Esophagus squamous epithelium (tissue), 5 donors: ENCODE data around the gene SGMS1. TPM values are rescaled to one million over a fixed set of nuclear protein-coding genes. Genes with fewer than 3 reads are reported as not detected.

Experiments
- DNase-seq: peaks from one replicate; lab custom pipeline; 2025; lab: John Stamatoyannopoulos, UW
- H3K27ac ChIP-seq, 4 donors: fragments of 200-600 bp; sonication (generic); one replicate each; pipeline ENCODE4 v1.5.1; 2016 to 2019; ENCODE audit warnings: mild to moderate bottlenecking in 1 of 4
- H3K27me3 ChIP-seq, 4 donors: fragments of 200-600 bp; sonication (generic); 1 replicate in 3 of 4; 2 replicates in 1 of 4; pipeline versions ENCODE4 v1.5.1 to v1.6.0; 2017 to 2021; ENCODE audit warnings: antibody characterized with exemption in 1 of 4
- H3K36me3 ChIP-seq, 3 donors: fragments of 200-600 bp; sonication (generic); one replicate each; pipeline ENCODE4 v1.5.1; 2016 to 2019
- H3K4me1 ChIP-seq, 3 donors: fragments of 200-600 bp; sonication (generic); one replicate each; pipeline ENCODE4 v1.5.1; 2017 to 2019
- H3K4me3 ChIP-seq, 4 donors: fragments of 200-600 bp; sonication (generic); 1 replicate in 3 of 4; 2 replicates in 1 of 4; pipeline ENCODE4 v1.5.1; 2016 to 2019; ENCODE audit warnings: mild to moderate bottlenecking in 2 of 4, moderate library complexity in 1 of 4
- H3K9me3 ChIP-seq, 3 donors: fragments of 200-600 bp; sonication (generic); one replicate each; pipeline ENCODE4 v1.5.1; 2016 to 2019
- POLR2A ChIP-seq, 4 donors: fragments of 450-650 bp; IDR thresholded peaks; one replicate each; pipeline ENCODE4 v1.6.1; 2017; ENCODE audit warnings: antibody characterized with exemption in 4 of 4, mild to moderate bottlenecking in 4 of 4, moderate library complexity in 3 of 4
- WGBS, 2 donors: methylation state at CpG; one replicate each; pipeline ENCODE4 v1.1.5; 2018; 5-methylcytosine and 5-hydroxymethylcytosine counted together
- intact Hi-C: fragments of 100-400 bp; cut with DNase I; formaldehyde crosslinking; loops from one replicate; pipeline ENCODE4 v1.15.0; 2022
- total RNA-seq, 4 donors: library from RNA; depleted of rRNA; stranded (reverse); fragments of >200 nt; gene quantifications; one replicate each; pipeline ENCODE4 v1.1.0, GENCODE V29; 2016
- TF ChIP-seq, protein P1 (sequence below), 6 experiments: fragments of 450-650 bp in 4 of 6; fragments of 200-600 bp in 2 of 6; sonication (generic) in 2 of 6; IDR thresholded peaks; one replicate each; pipeline ENCODE4 v1.5.1; 2016 to 2019; ENCODE audit warnings: antibody characterized with exemption in 6 of 6, mild to moderate bottlenecking in 4 of 6, moderate library complexity in 4 of 6
- donor health status: DM: yes; HTN: yes; CAD: no.

The SGMS1 gene
- total RNA-seq, 4 donors from 2014 or later = 39.4 to 64.1 (median 54.9) TPM

GRCh38 chr10:50398381-50398780 is 225.4 kb downstream of the SGMS1 start:
- Histone ChIP-seq H3K9me3 (no peaks in the 10 kb centered on the region), H3K4me1 (peaks cover 13 to 53% (median 37%) of the 10 kb centered on the region in 3 donors), H3K36me3 (no peaks in the 10 kb centered on the region), H3K4me3 (no peak overlapping the region), H3K27ac (no peak overlapping the region), H3K27me3 (no peaks in the 10 kb centered on the region)
- no peak for DNase-seq
- TF ChIP-seq, protein P1, sequence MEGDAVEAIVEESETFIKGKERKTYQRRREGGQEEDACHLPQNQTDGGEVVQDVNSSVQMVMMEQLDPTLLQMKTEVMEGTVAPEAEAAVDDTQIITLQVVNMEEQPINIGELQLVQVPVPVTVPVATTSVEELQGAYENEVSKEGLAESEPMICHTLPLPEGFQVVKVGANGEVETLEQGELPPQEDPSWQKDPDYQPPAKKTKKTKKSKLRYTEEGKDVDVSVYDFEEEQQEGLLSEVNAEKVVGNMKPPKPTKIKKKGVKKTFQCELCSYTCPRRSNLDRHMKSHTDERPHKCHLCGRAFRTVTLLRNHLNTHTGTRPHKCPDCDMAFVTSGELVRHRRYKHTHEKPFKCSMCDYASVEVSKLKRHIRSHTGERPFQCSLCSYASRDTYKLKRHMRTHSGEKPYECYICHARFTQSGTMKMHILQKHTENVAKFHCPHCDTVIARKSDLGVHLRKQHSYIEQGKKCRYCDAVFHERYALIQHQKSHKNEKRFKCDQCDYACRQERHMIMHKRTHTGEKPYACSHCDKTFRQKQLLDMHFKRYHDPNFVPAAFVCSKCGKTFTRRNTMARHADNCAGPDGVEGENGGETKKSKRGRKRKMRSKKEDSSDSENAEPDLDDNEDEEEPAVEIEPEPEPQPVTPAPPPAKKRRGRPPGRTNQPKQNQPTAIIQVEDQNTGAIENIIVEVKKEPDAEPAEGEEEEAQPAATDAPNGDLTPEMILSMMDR (IDR thresholded peaks at IDR 0.05) = no peak
- TF ChIP-seq POLR2A (IDR thresholded peaks at IDR 0.05) = no peak
- 35 to 47% methylated on average over 2 of the region's 2 CpGs for WGBS, 2 donors
- intact Hi-C loops = no loop called here

GRCh38 chr10:50397312-50398140 is 226.2 kb downstream of the SGMS1 start:
- Histone ChIP-seq H3K9me3 (no peaks in the 10 kb centered on the region), H3K4me3 (no peak overlapping the region), H3K27ac (no peak overlapping the region), H3K36me3 (no peaks in the 10 kb centered on the region), H3K27me3 (no peaks in the 10 kb centered on the region), H3K4me1 (peaks cover 13 to 56% (median 37%) of the 10 kb centered on the region in 3 donors)
- WGBS, 2 donors = 76 to 82% methylated on average over 8 of the region's 8 CpGs
- TF ChIP-seq, protein P1 (IDR thresholded peaks at IDR 0.05) = no peak
- TF ChIP-seq POLR2A (IDR thresholded peaks at IDR 0.05) = no peak
- DNase-seq = no peak
- intact Hi-C loops = no loop called here

GRCh38 chr10:50396491-50397311 is 227.1 kb downstream of the SGMS1 start:
- 67 to 72% methylated on average over 7 of the region's 7 CpGs for WGBS, 2 donors
- intact Hi-C loops = no loop called here
- Histone ChIP-seq H3K36me3 (no peaks in the 10 kb centered on the region), H3K4me1 (peaks cover 13 to 56% (median 37%) of the 10 kb centered on the region in 3 donors), H3K9me3 (no peaks in the 10 kb centered on the region), H3K27me3 (no peaks in the 10 kb centered on the region), H3K27ac (no peak overlapping the region), H3K4me3 (no peak overlapping the region)
- TF ChIP-seq POLR2A (IDR thresholded peaks at IDR 0.05) = no peak
- TF ChIP-seq, protein P1 (IDR thresholded peaks at IDR 0.05) = no peak
- DNase-seq = no peak

- no peak for DNase-seq
- Histone ChIP-seq H3K4me3 (no peak overlapping the region), H3K9me3 (no peaks in the 10 kb centered on the region), H3K27ac (no peak overlapping the region), H3K27me3 (no peaks in the 10 kb centered on the region), H3K4me1 (peaks cover 13 to 56% (median 37%) of the 10 kb centered on the region in 3 donors), H3K36me3 (no peaks in the 10 kb centered on the region)
- 64 to 73% methylated on average over 2 of the region's 2 CpGs for WGBS, 2 donors
- TF ChIP-seq, protein P1 (IDR thresholded peaks at IDR 0.05) = no peak
- no peak for TF ChIP-seq POLR2A (IDR thresholded peaks at IDR 0.05)
- intact Hi-C loops = no loop called here
These were observed 227.9 kb downstream of the SGMS1 start for GRCh38 chr10:50395851-50396250.

DNA sequence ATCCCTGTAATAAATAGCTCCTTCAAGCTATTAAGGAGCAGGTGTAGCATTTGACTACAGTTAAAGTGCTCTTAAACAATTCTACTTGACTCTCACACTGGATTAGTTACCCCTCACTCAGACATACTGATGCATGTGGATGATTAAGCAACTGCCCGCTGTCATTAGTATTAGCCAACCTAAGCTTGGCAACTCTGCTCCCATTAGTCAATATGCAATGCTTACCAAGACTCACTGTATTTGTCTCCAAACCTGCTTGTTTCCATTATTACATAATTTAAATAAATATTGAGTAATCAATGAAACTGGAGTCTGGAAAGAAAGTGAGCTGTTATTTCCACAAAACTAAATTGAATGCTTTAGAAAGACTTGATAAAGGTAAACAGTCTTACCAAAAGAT is 228.5 kb downstream of the SGMS1 start:
- H3K9me3 ChIP-seq = no peaks in the 10 kb centered on the region
- no peak for TF ChIP-seq POLR2A (IDR thresholded peaks at IDR 0.05)
- TF ChIP-seq, protein P1 (IDR thresholded peaks at IDR 0.05) = no peak
- H3K27me3 ChIP-seq = no peaks in the 10 kb centered on the region
- DNase-seq = no peak
- no peaks in the 10 kb centered on the region for H3K36me3 ChIP-seq
- H3K4me1 ChIP-seq = peaks cover 13 to 60% (median 37%) of the 10 kb centered on the region in 3 donors
- H3K4me3 ChIP-seq = no peak overlapping the region
- H3K27ac ChIP-seq = peak overlapping the region in 2 of 4 donors; percentile 13 to 18
- 44 to 45% methylated on average over 1 of the region's 1 CpG for WGBS, 2 donors
- intact Hi-C loops = no loop called here
